Left ventricle myocardium inferior (tissue), 1 donor: ENCODE measurements around the gene NPTX2. TPM values are rescaled to one million over a fixed set of nuclear protein-coding genes. Genes with fewer than 3 reads are reported as not detected.

Source experiments
- DNase-seq: peaks from one replicate; pipeline ENCODE4 v3.0.0-alpha.2; 2020
- H3K27ac ChIP-seq: fragments of 200-600 bp; replicated peaks from 2 replicates; pipeline ENCODE4 v1.8.0; 2021
- H3K27me3 ChIP-seq: fragments of 200-600 bp; 2 replicates; pipeline ENCODE4 v1.8.0; 2021; ENCODE audit warnings: low read depth
- H3K36me3 ChIP-seq: fragments of 200-600 bp; 2 replicates; pipeline ENCODE4 v1.8.0; 2021
- H3K4me1 ChIP-seq: fragments of 200-600 bp; 2 replicates; pipeline ENCODE4 v1.8.0; 2021
- H3K4me3 ChIP-seq: fragments of 200-600 bp; 2 replicates; pipeline ENCODE4 v1.8.0; 2021; ENCODE audit warnings: mild to moderate bottlenecking, moderate library complexity
- H3K9me3 ChIP-seq: fragments of 200-600 bp; replicated peaks from 2 replicates; pipeline ENCODE4 v1.8.0; 2021
- intact Hi-C: fragments of 100-400 bp; cut with micrococcal nuclease; formaldehyde crosslinking; loops from one replicate; pipeline ENCODE4 v1.11.0; 2022
- total RNA-seq: library from RNA; stranded (reverse); fragmentation: NEBNext Ultra II Directional; extraction: Animal tissue kit (Norgen Biotek cat#: 25700); gene quantifications from one replicate; pipeline ENCODE4 v1.2.1, GENCODE V29; 2021
- TF ChIP-seq, protein P1 (sequence below): fragments of 200-600 bp; IDR thresholded peaks from 2 replicates; pipeline ENCODE4 v1.8.0; 2021; ENCODE audit warnings: antibody characterized with exemption, mild to moderate bottlenecking, borderline replicate concordance
- donor health status: DM: no; HTN: yes; CAD: no; lungs with severe emphysema.

Gene NPTX2
- total RNA-seq, 1 donor from 2014 or later: 2.3 TPM

DNA sequence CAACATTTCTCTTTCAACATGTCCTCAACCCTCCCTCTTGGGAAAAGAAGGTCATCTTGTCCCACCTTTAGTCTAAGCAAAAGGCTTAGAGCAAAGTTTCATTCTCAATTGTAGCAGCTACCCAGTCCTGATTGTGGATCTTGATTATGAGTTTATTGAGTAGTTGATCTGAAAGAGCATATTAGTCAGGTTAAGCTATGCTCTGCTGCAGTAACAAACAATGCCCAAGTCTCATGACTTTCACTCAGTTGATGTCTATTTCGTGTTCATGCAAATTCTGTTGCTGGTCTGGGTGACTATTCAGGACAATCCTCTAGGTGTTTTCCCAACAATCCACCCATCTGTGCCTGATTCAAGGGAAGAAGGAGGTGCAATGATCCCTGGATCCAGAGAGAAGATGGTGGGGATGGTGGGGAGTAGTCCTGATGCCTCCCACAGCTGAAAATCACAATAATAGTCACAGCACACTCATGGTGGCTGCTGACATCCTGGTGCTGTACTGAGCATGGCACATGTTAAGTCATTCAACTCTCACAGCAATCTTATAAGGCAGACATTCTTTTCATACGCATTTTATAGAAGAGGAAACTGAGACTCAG, 54.7 kb downstream of the NPTX2 start:
- DNase-seq: no peak
- H3K9me3 ChIP-seq: peaks cover 21% of the 10 kb centered on the region
- no peak overlapping the region for H3K4me3 ChIP-seq
- TF ChIP-seq, protein P1, sequence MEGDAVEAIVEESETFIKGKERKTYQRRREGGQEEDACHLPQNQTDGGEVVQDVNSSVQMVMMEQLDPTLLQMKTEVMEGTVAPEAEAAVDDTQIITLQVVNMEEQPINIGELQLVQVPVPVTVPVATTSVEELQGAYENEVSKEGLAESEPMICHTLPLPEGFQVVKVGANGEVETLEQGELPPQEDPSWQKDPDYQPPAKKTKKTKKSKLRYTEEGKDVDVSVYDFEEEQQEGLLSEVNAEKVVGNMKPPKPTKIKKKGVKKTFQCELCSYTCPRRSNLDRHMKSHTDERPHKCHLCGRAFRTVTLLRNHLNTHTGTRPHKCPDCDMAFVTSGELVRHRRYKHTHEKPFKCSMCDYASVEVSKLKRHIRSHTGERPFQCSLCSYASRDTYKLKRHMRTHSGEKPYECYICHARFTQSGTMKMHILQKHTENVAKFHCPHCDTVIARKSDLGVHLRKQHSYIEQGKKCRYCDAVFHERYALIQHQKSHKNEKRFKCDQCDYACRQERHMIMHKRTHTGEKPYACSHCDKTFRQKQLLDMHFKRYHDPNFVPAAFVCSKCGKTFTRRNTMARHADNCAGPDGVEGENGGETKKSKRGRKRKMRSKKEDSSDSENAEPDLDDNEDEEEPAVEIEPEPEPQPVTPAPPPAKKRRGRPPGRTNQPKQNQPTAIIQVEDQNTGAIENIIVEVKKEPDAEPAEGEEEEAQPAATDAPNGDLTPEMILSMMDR: no peak
- H3K27me3 ChIP-seq: peaks cover 65% of the 10 kb centered on the region
- intact Hi-C loops: no loop called here
- H3K27ac ChIP-seq: no peak overlapping the region
- no peaks in the 10 kb centered on the region for H3K4me1 ChIP-seq
- H3K36me3 ChIP-seq: no peaks in the 10 kb centered on the region

DNA sequence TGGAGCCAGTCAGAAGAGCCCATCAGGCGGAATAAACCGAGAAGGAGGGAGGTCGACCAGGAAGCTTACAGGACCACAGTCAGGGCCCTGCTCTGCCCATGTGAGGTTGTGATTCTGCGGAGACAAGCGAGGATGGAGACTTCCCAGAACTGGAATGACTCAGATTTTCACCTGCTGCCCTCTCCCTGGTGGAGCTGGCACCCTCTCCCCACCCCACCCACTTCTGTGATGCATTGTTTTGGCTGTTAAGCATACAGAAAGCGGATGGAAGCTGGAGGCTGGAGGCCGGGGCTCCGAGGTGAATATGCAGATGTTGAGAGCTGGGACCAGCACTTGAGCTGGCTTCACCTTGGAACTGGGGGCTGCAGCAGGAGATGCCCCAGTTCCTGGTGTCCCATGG, 57.4 kb downstream of the NPTX2 start:
- Histone ChIP-seq H3K27me3 (peaks cover 43% of the 10 kb centered on the region), H3K36me3 (no peaks in the 10 kb centered on the region), H3K4me1 (no peaks in the 10 kb centered on the region), H3K27ac (no peak overlapping the region), H3K9me3 (peaks cover 35% of the 10 kb centered on the region), H3K4me3 (no peak overlapping the region)
- TF ChIP-seq, protein P1: no peak
- no peak for DNase-seq
- intact Hi-C loops: no loop called here

DNA sequence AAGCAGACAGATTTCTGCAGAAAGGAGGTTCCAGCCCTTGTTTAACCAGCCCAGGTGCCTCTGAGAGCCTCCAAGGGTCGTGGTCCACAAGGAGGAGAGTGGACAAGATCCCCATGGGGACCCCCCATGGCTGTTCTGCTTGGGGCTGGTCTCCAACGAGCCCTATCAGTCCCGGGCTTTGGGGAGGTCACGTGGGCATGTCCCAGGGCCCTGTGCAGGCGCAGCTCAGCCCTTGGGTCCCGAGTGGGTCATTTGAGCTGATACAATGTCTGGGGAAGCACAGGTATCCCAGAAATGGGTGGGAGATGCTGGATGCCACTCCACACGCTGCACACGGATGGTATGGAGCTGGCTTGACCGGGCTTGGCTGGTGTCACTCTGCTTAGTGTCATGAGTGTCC, 57.8 kb downstream of the NPTX2 start:
- intact Hi-C loops: no loop called here
- Histone ChIP-seq H3K27ac (no peak overlapping the region), H3K9me3 (peaks cover 35% of the 10 kb centered on the region), H3K4me1 (no peaks in the 10 kb centered on the region), H3K36me3 (no peaks in the 10 kb centered on the region), H3K4me3 (no peak overlapping the region), H3K27me3 (peaks cover 43% of the 10 kb centered on the region)
- TF ChIP-seq, protein P1: no peak
- no peak for DNase-seq

DNA sequence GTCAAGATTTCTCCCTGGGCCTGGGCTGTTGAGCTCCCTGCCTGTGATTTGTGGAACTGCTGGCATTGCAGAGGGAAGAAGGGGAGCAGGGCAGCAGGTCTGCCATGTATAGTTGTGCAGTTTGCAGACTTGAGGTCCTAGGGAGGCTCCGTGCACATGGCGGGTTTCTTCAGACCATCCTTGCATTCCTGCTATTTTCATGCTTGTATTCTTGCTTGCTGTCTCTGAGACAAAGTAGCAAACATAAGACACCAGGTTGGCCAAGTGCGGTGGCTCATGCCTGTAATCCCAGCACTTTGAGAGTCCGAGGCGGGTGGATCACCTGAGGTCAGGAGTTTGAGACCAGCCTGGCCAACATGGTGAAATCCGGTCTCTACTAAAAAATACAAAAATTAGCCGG, 61.1 kb downstream of the NPTX2 start:
- Histone ChIP-seq H3K4me1 (no peaks in the 10 kb centered on the region), H3K4me3 (no peak overlapping the region), H3K27me3 (peaks cover 41% of the 10 kb centered on the region), H3K9me3 (peaks cover 18% of the 10 kb centered on the region), H3K27ac (no peak overlapping the region), H3K36me3 (no peaks in the 10 kb centered on the region)
- intact Hi-C loops: no loop called here
- no peak for DNase-seq
- TF ChIP-seq, protein P1: no peak

Other genes starting within 250 kb of the NPTX2 start
- 2.1 TPM for gene BAIAP2L1, start 216.2 kb upstream of the NPTX2 start, total RNA-seq